ENCODE results near the gene CADPS2. TPM values are rescaled to one million over a fixed set of nuclear protein-coding genes. Genes with fewer than 3 reads are reported as not detected.

The CADPS2 gene
- total and polyA plus RNA-seq, 10 of the 15 experiments (the other 5 are each of a cell fraction or from before 2014, with no cell fraction given), result 0.05 to 7.5 (median 0.25) TPM

DNA sequence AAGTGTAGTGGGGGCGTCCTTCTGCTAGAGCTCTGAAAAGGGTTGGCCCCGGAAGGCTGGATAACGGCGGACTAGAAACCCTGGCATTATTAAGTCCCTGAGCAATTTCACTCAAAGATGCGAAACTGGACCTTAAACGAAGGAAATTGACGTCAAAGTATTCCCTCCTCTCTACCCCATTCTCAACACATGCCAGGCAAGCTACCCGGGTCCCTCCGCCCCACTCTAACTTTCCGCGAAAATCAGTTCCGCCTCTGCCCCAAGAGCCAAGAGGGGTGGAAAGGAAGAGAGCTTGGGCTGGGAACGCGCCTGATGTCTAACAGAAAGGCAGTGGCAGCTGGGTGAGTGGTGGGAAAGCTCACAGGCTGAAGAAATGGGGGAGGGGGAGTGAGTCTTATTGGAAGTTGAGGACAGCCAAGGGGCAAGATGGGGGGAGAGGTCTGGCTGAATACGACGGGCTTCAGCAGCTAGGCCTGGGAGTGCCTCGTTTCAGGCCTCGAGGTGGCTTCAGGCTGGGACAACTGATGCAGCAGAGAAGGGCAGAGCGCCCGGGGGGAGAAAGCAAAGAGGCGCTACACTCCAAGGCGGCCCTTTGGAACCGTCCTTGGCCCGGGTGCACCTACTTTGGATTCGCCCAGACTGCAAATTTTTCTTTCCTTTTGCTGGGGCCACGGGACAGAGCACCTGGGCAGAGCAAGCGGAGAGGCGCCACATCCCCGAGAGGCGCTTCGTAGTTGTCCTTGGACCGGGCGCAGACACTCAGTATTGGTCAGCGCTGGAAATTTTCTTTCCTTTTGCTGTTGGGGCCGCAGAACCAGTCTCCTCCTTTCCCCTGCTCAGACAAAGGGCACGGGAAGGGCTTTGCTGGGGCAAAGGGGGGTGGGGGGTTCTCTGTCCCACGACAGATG, 579.7 kb downstream of the CADPS2 start:
- Histone ChIP-seq H2AFZ (ENCODE audit: control insufficient read depth, low read depth, low read length) (no peak overlapping the region), H4K20me1 (ENCODE audit: control insufficient read depth, insufficient read depth) (no peaks in the 10 kb centered on the region), H3K27me3 (replicated peaks in 1 of 2; ENCODE audit: control insufficient read depth in 2 of 2, insufficient read depth in 2 of 2, low read length in 1 of 2) (peaks cover 7 to 21% of the 10 kb centered on the region in 2 experiments), H3K9me3 (replicated peaks; ENCODE audit: control insufficient read depth, insufficient read depth, low read length) (no peaks in the 10 kb centered on the region; the same call in 2 of the 3 replicates), H3K4me1 (ENCODE audit: control insufficient read depth, insufficient read depth, low read length) (no peaks in the 10 kb centered on the region), H3K9ac (ENCODE audit: control insufficient read depth, insufficient read depth, low read length) (no peak overlapping the region), H3K36me3 (ENCODE audit: control insufficient read depth in 2 of 2, insufficient read depth in 2 of 2, low read length in 1 of 2) (no peaks in the 10 kb centered on the region), H3K27ac (ENCODE audit: control insufficient read depth, insufficient read depth) (no peak overlapping the region), H3K4me2 (ENCODE audit: control insufficient read depth, insufficient read depth) (no peak overlapping the region), H3K4me3 (no peak overlapping the region), H3K79me2 (ENCODE audit: control insufficient read depth, insufficient read depth, low read length) (no peaks in the 10 kb centered on the region)
- WGBS (ENCODE audit: insufficient coverage, insufficient replicate concordance, low lambda C conversion rate, missing lambda C conversion rate), result 55% methylated on average over 26 of the region's 37 CpGs
- ChIA-PET CTCF (no interaction called here), POLR2A (no interaction called here), RAD21 (ENCODE audit: unreplicated experiment) (no interaction called here), SMC1A (ENCODE audit: uncharacterized antibody, unreplicated experiment) (no interaction called here)
- ATAC-seq (no peak), FAIRE-seq (no peak), DNase-seq (ENCODE audit: low read depth, low spot score) (no peak)
- intact Hi-C loops (cut with micrococcal nuclease; ENCODE audit: unreplicated experiment) (loop anchor here (5.0 kb wide), 1 partner anchor 221 kb away; no protein-coding TSS in a partner anchor), in situ Hi-C loops (cut with MboI) (no loop called here)
- TF ChIP-seq RFX5 (IDR thresholded peaks at IDR 0.05; ENCODE audit: low read depth, low read length) (no peak), DPF2 (IDR thresholded peaks at IDR 0.05) (no peak), ZBED1 (IDR thresholded peaks at IDR 0.05; ENCODE audit: borderline replicate concordance) (no peak), RAD51 (IDR thresholded peaks at IDR 0.05) (no peak), NRF1 (conservative IDR thresholded peaks at IDR 0.05; ENCODE audit: low read depth, low read length) (no peak), PAX8 (IDR thresholded peaks at IDR 0.05) (no peak), ZNF274 (IDR thresholded peaks at IDR 0.05; ENCODE audit: insufficient read depth, insufficient read length) (no peak), EED (IDR thresholded peaks at IDR 0.05; ENCODE audit: low read depth) (no peak), PML (IDR thresholded peaks at IDR 0.05; ENCODE audit: low read length) (no peak), MYB (IDR thresholded peaks at IDR 0.05; ENCODE audit: borderline replicate concordance, low read depth, low read length) (no peak), NBN (IDR thresholded peaks at IDR 0.05) (no peak), SMAD5 (IDR thresholded peaks at IDR 0.05; ENCODE audit: low read depth) (no peak)
- TF ChIP-seq, protein P1, sequence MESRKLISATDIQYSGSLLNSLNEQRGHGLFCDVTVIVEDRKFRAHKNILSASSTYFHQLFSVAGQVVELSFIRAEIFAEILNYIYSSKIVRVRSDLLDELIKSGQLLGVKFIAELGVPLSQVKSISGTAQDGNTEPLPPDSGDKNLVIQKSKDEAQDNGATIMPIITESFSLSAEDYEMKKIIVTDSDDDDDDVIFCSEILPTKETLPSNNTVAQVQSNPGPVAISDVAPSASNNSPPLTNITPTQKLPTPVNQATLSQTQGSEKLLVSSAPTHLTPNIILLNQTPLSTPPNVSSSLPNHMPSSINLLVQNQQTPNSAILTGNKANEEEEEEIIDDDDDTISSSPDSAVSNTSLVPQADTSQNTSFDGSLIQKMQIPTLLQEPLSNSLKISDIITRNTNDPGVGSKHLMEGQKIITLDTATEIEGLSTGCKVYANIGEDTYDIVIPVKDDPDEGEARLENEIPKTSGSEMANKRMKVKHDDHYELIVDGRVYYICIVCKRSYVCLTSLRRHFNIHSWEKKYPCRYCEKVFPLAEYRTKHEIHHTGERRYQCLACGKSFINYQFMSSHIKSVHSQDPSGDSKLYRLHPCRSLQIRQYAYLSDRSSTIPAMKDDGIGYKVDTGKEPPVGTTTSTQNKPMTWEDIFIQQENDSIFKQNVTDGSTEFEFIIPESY (IDR thresholded peaks at IDR 0.05), result no peak
- TF ChIP-seq, protein P2, sequence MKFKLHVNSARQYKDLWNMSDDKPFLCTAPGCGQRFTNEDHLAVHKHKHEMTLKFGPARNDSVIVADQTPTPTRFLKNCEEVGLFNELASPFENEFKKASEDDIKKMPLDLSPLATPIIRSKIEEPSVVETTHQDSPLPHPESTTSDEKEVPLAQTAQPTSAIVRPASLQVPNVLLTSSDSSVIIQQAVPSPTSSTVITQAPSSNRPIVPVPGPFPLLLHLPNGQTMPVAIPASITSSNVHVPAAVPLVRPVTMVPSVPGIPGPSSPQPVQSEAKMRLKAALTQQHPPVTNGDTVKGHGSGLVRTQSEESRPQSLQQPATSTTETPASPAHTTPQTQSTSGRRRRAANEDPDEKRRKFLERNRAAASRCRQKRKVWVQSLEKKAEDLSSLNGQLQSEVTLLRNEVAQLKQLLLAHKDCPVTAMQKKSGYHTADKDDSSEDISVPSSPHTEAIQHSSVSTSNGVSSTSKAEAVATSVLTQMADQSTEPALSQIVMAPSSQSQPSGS (IDR thresholded peaks at IDR 0.05; ENCODE audit: low read length), result no peak
- no TSS peak for BruUV-seq (replicated peaks)
